HFF-Myc (cell line): Measurements from ENCODE around the gene P2RX3.

Source experiments
- DNase-seq: peaks from one replicate; pipeline ENCODE4 v3.0.0-alpha.2; 2011; ENCODE audit warnings: low read depth; ENCODE audit errors: extremely low read depth
- H3K4me3 ChIP-seq: replicated peaks from 2 replicates; pipeline ENCODE4 v1.5.1; 2011; ENCODE audit warnings: low read depth, mild to moderate bottlenecking, control low read depth, low read length
- CTCF ChIP-seq: IDR thresholded peaks from 2 replicates; pipeline ENCODE4 v1.5.1; 2012; ENCODE audit warnings: mild to moderate bottlenecking, low read depth, low read length, control low read depth; ENCODE audit errors: missing control alignments

The P2RX3 gene

GRCh38 chr11:57373146-57373545 is 35.0 kb downstream of the P2RX3 start:
- no peak for DNase-seq
- no peak for TF ChIP-seq CTCF
- no peak overlapping the region for H3K4me3 ChIP-seq

GRCh38 chr11:57374966-57375365 is 36.8 kb downstream of the P2RX3 start:
- DNase-seq, result no peak
- TF ChIP-seq CTCF, result no peak

GRCh38 chr11:57375490-57375889 is 37.3 kb downstream of the P2RX3 start:
- no peak for TF ChIP-seq CTCF
- DNase-seq, result no peak

More at GRCh38 chr11:57374966-57375365, 36.8 kb downstream of the P2RX3 start:
- no peak overlapping the region for H3K4me3 ChIP-seq

GRCh38 chr11:57376095-57377090 is 38.2 kb downstream of the P2RX3 start:
- H3K4me3 ChIP-seq, result no peak overlapping the region
- TF ChIP-seq CTCF, result no peak
- DNase-seq, result no peak

More at GRCh38 chr11:57375490-57375889, 37.3 kb downstream of the P2RX3 start:
- H3K4me3 ChIP-seq, result no peak overlapping the region

- no peak for TF ChIP-seq CTCF
- no peak overlapping the region for H3K4me3 ChIP-seq
- DNase-seq, result peak; percentile 43
These were observed 39.0 kb downstream of the P2RX3 start for GRCh38 chr11:57377107-57377506.

GRCh38 chr11:57378186-57378585 is 40.0 kb downstream of the P2RX3 start:
- no peak for DNase-seq
- no peak for TF ChIP-seq CTCF
- no peak overlapping the region for H3K4me3 ChIP-seq
